Measurements from ENCODE around the gene FN3KRP. TPM values are rescaled to one million over a fixed set of nuclear protein-coding genes. Genes with fewer than 3 reads are reported as not detected.

The FN3KRP gene
- total and polyA plus RNA-seq, 2 of the 13 experiments (the other 11 are each of a cell fraction or from before 2014, with no cell fraction given): 22.4 to 28.2 TPM

DNA sequence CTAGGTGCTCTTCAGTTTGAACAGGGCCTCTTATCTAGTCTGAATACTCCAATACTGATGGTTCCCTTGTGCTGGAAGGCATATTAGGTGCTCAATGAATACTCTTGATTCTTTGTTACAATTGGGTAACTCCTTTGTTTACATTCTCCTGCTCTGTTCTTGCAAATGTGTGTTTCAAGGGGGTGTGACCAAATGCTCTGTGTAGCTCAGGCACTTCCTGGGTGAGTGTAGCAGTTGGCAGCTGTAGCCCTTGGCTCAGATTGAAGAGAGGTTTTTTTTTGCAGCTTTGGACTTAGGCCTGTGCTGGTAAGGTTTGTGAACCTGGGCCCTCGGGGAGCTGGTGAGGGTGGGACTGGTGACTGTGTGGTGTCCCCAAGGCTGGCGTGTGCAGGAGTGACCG, 55.5 kb downstream of the FN3KRP start (continued):
- TF ChIP-seq, protein P1, sequence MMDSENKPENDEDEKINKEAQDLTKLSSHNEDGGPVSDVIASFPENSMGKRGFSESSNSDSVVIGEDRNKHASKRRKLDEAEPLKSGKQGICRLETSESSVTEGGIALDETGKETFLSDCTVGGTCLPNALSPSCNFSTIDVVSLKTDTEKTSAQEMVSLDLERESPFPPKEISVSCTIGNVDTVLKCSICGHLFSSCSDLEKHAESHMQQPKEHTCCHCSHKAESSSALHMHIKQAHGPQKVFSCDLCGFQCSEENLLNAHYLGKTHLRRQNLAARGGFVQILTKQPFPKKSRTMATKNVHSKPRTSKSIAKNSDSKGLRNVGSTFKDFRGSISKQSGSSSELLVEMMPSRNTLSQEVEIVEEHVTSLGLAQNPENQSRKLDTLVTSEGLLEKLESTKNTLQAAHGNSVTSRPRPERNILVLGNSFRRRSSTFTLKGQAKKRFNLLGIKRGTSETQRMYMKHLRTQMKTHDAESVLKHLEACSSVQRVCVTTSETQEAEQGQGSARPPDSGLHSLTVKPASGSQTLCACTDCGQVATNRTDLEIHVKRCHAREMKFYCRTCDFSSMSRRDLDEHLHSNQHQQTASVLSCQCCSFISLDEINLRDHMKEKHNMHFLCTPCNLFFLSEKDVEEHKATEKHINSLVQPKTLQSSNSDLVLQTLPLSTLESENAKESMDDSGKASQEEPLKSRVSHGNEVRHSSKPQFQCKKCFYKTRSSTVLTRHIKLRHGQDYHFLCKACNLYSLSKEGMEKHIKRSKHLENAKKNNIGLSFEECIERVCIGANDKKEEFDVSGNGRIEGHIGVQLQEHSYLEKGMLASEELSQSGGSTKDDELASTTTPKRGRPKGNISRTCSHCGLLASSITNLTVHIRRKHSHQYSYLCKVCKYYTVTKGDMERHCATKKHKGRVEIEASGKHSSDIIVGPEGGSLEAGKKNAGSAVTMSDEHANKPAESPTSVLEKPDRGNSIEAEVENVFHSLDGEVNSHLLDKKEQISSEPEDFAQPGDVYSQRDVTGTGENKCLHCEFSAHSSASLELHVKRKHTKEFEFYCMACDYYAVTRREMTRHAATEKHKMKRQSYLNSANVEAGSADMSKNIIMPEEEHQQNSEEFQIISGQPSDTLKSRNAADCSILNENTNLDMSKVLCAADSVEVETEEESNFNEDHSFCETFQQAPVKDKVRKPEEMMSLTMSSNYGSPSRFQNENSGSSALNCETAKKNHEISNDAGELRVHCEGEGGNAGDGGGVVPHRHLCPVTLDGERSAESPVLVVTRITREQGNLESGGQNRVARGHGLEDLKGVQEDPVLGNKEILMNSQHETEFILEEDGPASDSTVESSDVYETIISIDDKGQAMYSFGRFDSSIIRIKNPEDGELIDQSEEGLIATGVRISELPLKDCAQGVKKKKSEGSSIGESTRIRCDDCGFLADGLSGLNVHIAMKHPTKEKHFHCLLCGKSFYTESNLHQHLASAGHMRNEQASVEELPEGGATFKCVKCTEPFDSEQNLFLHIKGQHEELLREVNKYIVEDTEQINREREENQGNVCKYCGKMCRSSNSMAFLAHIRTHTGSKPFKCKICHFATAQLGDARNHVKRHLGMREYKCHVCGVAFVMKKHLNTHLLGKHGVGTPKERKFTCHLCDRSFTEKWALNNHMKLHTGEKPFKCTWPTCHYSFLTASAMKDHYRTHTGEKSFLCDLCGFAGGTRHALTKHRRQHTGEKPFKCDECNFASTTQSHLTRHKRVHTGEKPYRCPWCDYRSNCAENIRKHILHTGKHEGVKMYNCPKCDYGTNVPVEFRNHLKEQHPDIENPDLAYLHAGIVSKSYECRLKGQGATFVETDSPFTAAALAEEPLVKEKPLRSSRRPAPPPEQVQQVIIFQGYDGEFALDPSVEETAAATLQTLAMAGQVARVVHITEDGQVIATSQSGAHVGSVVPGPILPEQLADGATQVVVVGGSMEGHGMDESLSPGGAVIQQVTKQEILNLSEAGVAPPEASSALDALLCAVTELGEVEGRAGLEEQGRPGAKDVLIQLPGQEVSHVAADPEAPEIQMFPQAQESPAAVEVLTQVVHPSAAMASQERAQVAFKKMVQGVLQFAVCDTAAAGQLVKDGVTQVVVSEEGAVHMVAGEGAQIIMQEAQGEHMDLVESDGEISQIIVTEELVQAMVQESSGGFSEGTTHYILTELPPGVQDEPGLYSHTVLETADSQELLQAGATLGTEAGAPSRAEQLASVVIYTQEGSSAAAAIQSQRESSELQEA (CRISPR knock-in tag; IDR thresholded peaks at IDR 0.05; ENCODE audit: not compliant biosample characterization): no peak
- TF ChIP-seq, protein P2, sequence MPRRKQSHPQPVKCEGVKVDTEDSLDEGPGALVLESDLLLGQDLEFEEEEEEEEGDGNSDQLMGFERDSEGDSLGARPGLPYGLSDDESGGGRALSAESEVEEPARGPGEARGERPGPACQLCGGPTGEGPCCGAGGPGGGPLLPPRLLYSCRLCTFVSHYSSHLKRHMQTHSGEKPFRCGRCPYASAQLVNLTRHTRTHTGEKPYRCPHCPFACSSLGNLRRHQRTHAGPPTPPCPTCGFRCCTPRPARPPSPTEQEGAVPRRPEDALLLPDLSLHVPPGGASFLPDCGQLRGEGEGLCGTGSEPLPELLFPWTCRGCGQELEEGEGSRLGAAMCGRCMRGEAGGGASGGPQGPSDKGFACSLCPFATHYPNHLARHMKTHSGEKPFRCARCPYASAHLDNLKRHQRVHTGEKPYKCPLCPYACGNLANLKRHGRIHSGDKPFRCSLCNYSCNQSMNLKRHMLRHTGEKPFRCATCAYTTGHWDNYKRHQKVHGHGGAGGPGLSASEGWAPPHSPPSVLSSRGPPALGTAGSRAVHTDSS (CRISPR knock-in tag; conservative IDR thresholded peaks at IDR 0.05): no peak
- TF ChIP-seq, protein P3, sequence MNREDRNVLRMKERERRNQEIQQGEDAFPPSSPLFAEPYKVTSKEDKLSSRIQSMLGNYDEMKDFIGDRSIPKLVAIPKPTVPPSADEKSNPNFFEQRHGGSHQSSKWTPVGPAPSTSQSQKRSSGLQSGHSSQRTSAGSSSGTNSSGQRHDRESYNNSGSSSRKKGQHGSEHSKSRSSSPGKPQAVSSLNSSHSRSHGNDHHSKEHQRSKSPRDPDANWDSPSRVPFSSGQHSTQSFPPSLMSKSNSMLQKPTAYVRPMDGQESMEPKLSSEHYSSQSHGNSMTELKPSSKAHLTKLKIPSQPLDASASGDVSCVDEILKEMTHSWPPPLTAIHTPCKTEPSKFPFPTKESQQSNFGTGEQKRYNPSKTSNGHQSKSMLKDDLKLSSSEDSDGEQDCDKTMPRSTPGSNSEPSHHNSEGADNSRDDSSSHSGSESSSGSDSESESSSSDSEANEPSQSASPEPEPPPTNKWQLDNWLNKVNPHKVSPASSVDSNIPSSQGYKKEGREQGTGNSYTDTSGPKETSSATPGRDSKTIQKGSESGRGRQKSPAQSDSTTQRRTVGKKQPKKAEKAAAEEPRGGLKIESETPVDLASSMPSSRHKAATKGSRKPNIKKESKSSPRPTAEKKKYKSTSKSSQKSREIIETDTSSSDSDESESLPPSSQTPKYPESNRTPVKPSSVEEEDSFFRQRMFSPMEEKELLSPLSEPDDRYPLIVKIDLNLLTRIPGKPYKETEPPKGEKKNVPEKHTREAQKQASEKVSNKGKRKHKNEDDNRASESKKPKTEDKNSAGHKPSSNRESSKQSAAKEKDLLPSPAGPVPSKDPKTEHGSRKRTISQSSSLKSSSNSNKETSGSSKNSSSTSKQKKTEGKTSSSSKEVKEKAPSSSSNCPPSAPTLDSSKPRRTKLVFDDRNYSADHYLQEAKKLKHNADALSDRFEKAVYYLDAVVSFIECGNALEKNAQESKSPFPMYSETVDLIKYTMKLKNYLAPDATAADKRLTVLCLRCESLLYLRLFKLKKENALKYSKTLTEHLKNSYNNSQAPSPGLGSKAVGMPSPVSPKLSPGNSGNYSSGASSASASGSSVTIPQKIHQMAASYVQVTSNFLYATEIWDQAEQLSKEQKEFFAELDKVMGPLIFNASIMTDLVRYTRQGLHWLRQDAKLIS (CRISPR knock-in tag; IDR thresholded peaks at IDR 0.05): no peak
- TF ChIP-seq ZNF747 (CRISPR knock-in tag; IDR thresholded peaks at IDR 0.05; ENCODE audit: borderline replicate concordance) (no peak), POLR2AphosphoS5 (IDR thresholded peaks at IDR 0.05; ENCODE audit: low read depth, low read length) (no peak), ZBTB42 (CRISPR knock-in tag; IDR thresholded peaks at IDR 0.05) (no peak), ZMYM3 (CRISPR knock-in tag; IDR thresholded peaks at IDR 0.05) (0 out of 2 replicates have a peak, but pooled peaks have one; percentile 29), ZNF703 (CRISPR knock-in tag; IDR thresholded peaks at IDR 0.05; ENCODE audit: borderline replicate concordance) (no peak), MIER3 (CRISPR knock-in tag; IDR thresholded peaks at IDR 0.05; ENCODE audit: borderline replicate concordance) (no peak)
- TF ChIP-seq, protein P4, sequence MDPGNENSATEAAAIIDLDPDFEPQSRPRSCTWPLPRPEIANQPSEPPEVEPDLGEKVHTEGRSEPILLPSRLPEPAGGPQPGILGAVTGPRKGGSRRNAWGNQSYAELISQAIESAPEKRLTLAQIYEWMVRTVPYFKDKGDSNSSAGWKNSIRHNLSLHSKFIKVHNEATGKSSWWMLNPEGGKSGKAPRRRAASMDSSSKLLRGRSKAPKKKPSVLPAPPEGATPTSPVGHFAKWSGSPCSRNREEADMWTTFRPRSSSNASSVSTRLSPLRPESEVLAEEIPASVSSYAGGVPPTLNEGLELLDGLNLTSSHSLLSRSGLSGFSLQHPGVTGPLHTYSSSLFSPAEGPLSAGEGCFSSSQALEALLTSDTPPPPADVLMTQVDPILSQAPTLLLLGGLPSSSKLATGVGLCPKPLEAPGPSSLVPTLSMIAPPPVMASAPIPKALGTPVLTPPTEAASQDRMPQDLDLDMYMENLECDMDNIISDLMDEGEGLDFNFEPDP (CRISPR knock-in tag; conservative IDR thresholded peaks at IDR 0.05): no peak
- TF ChIP-seq, protein P5, sequence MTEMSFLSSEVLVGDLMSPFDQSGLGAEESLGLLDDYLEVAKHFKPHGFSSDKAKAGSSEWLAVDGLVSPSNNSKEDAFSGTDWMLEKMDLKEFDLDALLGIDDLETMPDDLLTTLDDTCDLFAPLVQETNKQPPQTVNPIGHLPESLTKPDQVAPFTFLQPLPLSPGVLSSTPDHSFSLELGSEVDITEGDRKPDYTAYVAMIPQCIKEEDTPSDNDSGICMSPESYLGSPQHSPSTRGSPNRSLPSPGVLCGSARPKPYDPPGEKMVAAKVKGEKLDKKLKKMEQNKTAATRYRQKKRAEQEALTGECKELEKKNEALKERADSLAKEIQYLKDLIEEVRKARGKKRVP (CRISPR knock-in tag; IDR thresholded peaks at IDR 0.05): no peak
- TF ChIP-seq, protein P6, sequence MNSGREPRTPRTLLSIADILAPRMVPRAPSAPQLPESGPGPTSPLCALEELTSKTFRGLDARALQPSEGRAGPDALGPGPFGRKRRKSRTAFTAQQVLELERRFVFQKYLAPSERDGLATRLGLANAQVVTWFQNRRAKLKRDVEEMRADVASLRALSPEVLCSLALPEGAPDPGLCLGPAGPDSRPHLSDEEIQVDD (CRISPR knock-in tag; IDR thresholded peaks at IDR 0.05; ENCODE audit: borderline replicate concordance): no peak
